ENCODE results near the gene SMIM9.

The SMIM9 gene

DNA sequence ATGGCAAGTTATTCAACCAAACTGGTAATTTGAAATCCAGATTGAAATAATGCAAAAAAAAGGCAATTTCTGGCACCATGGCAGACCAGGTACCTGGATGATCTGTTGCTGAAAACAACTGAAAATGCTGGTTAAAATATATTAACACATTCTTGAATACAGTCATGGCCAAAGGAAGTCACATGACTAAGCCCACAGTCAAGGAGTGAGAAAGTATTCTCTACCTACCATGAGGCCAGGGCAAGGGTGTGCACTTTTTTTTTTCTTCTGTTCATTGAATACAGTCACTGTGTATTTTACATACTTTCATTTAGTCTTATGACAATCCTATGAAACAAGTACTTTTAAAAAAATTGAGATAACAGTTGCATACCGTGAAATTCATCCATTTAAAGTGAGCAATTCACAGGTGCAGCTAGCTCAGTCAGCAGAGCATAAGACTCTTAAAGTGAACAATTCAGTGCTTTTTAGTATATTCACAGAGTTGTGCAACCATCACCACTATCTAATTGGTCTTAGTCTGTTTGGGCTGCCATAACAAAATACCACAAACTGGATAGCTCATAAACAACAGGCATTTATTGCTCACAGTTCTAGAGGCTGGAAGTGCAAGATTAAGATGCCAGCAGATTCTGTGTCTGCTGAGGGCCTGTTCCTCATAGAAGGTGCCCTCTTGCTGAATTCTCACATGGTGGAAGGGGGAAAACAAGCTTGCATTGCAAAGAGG lies 24.4 kb downstream of the SMIM9 start:
- Histone ChIP-seq H3K36me3 (no peaks in the 10 kb centered on the region), H3K27me3 (no peaks in the 10 kb centered on the region), H3K4me3 (no peak overlapping the region), H3K9me3 (no peaks in the 10 kb centered on the region), H3K4me1 (no peaks in the 10 kb centered on the region), H3K27ac (no peak overlapping the region)
- DNase-seq: no peak
- TF ChIP-seq, protein P1, sequence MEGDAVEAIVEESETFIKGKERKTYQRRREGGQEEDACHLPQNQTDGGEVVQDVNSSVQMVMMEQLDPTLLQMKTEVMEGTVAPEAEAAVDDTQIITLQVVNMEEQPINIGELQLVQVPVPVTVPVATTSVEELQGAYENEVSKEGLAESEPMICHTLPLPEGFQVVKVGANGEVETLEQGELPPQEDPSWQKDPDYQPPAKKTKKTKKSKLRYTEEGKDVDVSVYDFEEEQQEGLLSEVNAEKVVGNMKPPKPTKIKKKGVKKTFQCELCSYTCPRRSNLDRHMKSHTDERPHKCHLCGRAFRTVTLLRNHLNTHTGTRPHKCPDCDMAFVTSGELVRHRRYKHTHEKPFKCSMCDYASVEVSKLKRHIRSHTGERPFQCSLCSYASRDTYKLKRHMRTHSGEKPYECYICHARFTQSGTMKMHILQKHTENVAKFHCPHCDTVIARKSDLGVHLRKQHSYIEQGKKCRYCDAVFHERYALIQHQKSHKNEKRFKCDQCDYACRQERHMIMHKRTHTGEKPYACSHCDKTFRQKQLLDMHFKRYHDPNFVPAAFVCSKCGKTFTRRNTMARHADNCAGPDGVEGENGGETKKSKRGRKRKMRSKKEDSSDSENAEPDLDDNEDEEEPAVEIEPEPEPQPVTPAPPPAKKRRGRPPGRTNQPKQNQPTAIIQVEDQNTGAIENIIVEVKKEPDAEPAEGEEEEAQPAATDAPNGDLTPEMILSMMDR (IDR thresholded peaks at IDR 0.05): no peak
- intact Hi-C loops (cut with DNase I; ENCODE audit: low total_unique reads): no loop called here

DNA sequence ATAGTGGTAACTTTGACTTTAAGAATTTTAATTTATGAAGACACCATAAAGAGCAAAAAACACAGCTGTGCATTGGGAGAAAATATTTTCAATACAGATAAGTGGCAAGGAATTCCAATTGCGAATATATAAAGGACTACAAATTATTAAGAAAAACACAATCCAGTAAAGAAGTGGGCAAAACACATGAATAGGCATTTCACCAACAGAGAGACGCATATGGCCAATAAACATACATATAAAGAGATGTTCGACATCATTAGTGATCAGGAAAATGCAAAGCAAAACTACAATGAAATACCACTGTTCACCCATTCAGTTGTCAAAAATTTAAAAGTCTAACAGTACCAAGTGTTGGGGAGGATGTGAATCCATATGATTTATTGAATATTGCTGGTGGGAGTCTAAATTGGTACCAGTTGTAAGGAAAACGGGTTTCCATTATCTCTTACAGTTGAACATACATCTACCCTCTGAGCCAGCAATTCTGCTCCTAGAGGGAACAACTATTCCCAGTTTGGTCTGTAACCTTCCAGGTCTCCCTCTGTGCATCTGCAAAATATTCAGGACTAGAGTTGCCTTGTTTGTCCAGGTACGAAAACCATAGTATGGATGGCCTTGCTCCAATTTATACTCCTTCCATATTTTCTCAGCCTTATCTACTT lies 27.5 kb downstream of the SMIM9 start:
- intact Hi-C loops (cut with DNase I; ENCODE audit: low total_unique reads): no loop called here
- H3K27me3 ChIP-seq: no peaks in the 10 kb centered on the region
- H3K36me3 ChIP-seq: no peaks in the 10 kb centered on the region
- TF ChIP-seq, protein P1 (IDR thresholded peaks at IDR 0.05): no peak
- H3K4me1 ChIP-seq: peaks cover 0 to 3% (median 0%) of the 10 kb centered on the region in 4 donors
- DNase-seq: no peak
- H3K27ac ChIP-seq: no peak overlapping the region
- H3K4me3 ChIP-seq: no peak overlapping the region
- H3K9me3 ChIP-seq: no peaks in the 10 kb centered on the region

DNA sequence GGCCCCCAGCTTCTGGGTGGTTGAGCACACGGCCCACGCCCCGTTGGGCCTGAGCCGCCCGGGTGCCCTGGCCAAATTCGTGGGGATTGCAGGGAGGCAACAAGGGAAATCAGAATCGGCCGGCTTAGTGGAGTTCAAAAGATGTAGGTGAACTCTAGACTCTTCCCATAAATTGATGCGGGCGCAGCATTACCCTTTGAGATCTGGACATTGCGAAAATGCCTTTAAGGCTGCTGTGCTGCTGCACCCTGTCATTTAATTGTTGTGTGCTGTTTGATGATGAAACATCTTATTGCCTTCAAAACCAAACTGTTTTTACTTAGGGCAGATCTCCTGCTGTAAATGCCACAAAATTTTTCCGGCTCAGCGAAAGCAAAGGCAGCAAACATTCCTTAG lies 28.8 kb downstream of the SMIM9 start:
- H3K27me3 ChIP-seq: no peaks in the 10 kb centered on the region
- H3K4me1 ChIP-seq: peaks cover 0 to 3% (median 0%) of the 10 kb centered on the region in 4 donors
- H3K9me3 ChIP-seq: no peaks in the 10 kb centered on the region
- TF ChIP-seq, protein P1 (IDR thresholded peaks at IDR 0.05): no peak
- H3K36me3 ChIP-seq: no peaks in the 10 kb centered on the region
- DNase-seq: no peak
- H3K4me3 ChIP-seq: peak overlapping the region; percentile 64 to 74
- intact Hi-C loops (cut with DNase I; ENCODE audit: low total_unique reads): no loop called here
- H3K27ac ChIP-seq: peak overlapping the region; percentile 70 to 76

DNA sequence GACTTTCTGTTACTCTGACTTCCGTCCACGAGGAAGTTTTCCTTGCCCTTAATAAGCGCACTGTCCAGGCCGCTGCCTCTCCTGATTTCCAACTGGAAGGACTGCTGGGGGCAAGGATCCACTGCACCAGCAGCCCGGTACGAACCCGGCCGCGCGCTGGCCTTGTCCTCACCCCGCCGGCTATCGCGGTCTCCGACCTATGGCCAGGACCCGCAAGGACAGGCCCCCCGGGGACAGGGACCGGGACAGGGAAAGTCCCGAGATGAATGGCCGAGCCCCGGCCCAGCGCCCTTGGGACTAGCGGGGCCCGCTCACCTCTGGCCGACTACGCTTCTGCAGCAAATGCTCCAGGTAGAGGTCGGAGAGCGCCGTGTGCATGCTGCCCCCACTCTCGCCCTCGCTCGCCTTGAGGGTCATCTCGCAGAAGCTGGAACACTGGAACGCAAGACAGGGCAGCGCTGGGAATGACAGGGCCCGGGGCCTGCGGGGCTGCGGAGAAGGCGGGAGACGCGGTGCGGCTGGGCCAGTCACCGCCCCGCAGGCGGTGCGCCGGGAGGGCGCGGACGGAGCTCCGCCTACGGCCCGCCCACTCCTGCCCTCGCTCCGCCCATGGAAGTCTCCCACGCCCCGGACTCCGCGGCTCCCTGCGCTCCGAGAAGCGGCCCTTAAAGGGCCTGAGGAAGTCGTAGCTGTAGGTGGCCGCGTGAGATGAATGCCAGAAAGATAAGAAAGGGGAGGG lies 29.3 kb downstream of the SMIM9 start, which contains the start of gene MPP1:
MPP1 (minus strand) TSS at position 529 of the 739 bp plus-strand sequence; CDS start at position 417, 112 bp downstream.
- H3K36me3 ChIP-seq: no peaks in the 10 kb centered on the region
- no peaks in the 10 kb centered on the region for H3K9me3 ChIP-seq
- H3K4me3 ChIP-seq: peak within 1 kb of the TSS; percentile 64 to 74
- H3K27me3 ChIP-seq: no peaks in the 10 kb centered on the region
- TF ChIP-seq, protein P1 (IDR thresholded peaks at IDR 0.05): no peak
- H3K27ac ChIP-seq: peak within 1 kb of the TSS; percentile 70 to 76
- H3K4me1 ChIP-seq: peaks cover 0 to 3% (median 0%) of the 10 kb centered on the region in 4 donors
- intact Hi-C loops (cut with DNase I; ENCODE audit: low total_unique reads): no loop called here
- DNase-seq: peak; percentile 58 to 86

DNA sequence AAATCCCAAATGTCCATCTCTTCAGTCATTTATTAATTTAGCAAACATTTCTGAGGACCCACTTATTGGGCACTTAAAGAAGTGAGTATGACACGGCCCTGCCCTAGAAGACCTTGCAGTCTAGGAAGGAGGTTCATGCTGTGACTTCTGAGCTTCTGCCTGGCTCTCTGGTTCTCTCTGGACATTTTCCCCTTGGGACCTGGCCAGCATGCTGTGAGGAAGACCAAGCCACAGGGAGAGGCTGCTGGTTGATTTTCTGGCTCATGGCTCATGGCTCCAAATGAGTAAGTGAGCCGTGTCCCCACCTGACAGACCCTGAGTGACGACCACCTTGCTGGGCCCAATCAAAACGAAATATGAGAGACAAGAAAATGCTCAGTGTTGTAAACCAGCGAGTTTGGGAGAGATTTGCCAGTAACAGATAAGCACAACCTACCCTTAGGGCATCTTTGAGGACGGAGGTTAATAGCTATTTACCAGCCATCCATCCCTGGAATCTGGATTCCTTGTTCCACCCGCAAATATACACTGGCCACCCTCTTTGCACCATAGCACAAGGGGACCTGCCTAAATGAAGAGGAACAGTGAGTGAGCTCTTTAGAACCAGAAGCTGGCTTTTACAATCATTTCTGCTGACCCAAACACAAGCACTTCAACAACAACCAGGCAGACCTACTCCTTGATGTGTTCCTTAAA lies 30.1 kb downstream of the SMIM9 start:
- DNase-seq: no peak
- intact Hi-C loops (cut with DNase I; ENCODE audit: low total_unique reads): no loop called here
- Histone ChIP-seq H3K9me3 (no peaks in the 10 kb centered on the region), H3K4me3 (peak overlapping the region; percentile 64 to 74), H3K27me3 (no peaks in the 10 kb centered on the region), H3K4me1 (peaks cover 0 to 3% (median 0%) of the 10 kb centered on the region in 4 donors), H3K27ac (peak overlapping the region; percentile 70 to 76), H3K36me3 (no peaks in the 10 kb centered on the region)
- TF ChIP-seq, protein P1 (IDR thresholded peaks at IDR 0.05): no peak
